HG03175 (cell line): ENCODE results near the gene P3H1.
"Not testable (repeated sequence)": the region's sequence is repeated elsewhere in the genome, so short reads cannot be mapped to it uniquely, and the experiment has no call there.

ENCODE experiments used
- ATAC-seq: cut with Tn5 transposase; IDR thresholded peaks from one replicate; pipeline ENCODE4 v1.9.1; 2021; ENCODE audit warnings: mild to moderate bottlenecking, moderate library complexity; ENCODE audit not compliant: unreplicated experiment

P3H1 gene

DNA sequence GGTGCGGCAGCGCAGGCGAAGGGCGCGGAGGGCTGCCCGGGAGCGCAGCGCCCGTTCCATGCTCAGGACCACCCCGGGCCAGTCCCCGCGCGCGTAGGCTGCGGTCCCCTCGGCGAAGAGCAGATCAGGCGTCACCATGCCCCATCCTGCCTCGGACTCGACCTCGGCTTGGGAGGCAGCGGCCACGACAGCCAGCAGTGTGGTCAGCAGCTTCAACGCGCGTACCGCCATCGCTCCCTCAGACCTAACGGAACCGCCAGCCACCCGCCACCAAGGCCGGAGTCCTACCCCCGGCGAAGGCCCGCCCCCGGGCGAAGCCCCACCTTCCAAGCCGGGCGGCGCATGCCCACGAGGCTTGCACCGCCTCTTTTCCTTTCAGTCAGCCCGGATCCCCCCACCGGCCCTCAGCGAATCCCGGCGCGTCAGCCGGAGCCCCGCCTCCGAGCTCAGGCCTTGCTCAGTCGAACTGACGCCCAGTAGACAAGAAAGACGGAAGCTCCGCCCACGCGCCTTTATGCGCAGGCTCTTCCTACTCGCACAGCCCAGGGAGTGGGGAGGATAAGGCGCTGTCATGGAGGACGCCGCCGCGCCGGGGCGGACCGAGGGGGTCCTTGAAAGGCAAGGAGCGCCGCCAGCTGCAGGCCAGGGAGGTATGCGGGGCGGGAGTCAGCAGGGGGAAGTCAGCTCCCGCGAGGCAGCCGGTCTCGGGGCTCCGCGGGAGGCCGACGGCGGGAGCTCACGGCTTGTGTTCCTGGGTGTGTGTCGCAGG is at the start of gene P3H1, which contains the start of gene C1orf50:
Gene P3H1, minus strand, starts transcription at position 288 of the 769 bp plus-strand sequence. Its CDS starts 57 bp downstream, at position 231.
Gene C1orf50, plus strand, starts transcription at position 509 of the 769 bp plus-strand sequence. Its CDS starts 63 bp downstream, at position 572.
- ATAC-seq: peak; percentile 86

GRCh38 chr1:42815941-42816584 is 49.2 kb upstream of the P3H1 start:
- ATAC-seq: no peak

GRCh38 chr1:42814815-42815214 is 48.0 kb upstream of the P3H1 start:
- not testable (repeated sequence) for ATAC-seq

DNA sequence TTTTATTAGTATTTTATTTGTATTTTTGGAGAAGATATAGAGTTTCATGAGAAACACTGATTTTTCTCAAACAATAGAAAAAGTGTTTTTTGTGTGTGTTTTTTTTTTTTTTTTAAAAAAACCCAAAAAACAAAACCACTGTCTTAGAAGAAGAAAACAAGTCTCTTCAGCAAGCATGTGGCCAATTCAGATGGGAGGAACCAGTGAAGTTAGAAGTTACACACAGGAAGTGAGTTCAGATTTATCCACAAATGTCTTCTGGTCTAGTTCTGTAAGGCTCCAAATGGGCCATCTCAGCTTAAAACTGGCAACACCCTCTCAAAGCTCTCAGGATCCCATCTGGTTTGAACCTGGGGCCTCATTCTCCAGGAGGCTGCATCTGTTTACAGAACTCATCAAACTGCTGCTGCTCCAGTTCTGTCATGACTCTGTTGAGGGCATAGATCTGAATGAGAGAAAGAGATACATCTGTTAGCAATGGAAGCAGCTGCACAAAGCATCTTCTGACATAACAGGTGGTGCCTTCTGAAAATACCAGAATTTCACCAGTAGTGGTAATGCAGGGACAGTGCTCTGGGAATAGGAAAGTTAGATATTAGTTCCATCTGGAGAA is 40.3 kb upstream of the P3H1 start:
- ATAC-seq: no peak

- no peak for ATAC-seq
Observed at GRCh38 chr1:42806593-42806992, 39.8 kb upstream of the P3H1 start.

DNA sequence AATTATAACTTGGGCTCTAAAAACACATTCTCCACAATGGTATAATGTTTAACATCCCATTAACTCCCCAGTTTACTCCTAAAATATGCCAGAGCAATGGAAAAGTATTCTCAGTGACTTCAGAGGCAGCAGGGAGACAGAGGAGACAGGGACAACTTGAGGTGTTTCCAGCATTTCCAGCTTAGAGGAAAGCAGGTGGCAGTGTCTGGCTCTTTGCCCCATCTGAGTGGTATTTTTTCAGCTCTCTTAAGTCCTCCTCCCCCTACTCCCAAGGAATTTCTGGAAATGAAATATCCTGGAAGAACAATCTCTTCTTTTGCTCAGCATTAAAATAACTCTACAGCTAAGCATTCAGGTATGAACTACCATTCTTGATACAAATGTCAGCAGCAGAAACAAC is 39.3 kb upstream of the P3H1 start:
- no peak for ATAC-seq

DNA sequence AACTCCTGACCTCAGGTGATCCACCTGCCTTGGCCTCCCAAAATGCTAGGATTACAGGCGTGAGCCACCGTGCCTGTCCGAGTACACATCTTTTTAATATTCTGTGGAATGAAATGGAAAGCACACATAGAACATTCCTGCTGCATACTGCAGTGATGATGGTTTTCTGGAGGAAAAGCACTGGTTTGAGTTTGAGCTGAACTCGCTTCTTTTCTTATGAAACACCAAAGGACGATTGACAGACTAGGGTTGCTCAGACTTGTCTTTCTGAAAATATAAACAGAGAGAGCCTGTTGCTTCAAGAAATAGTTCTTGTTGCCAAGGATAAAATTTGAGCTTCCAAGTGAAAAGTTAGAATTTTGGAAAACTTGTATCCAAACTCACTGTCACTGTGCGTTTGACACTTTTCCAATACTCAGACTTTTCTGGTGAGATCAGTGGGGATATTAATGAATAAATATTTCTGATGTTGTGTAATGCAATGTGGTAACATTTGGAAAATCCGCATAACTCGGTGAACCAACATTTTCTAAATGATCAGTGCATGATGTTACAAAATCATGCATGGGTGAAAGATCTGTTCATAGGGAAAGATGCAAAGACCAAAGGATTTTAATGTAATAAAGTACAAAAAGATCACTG is 35.1 kb upstream of the P3H1 start:
- no peak for ATAC-seq

GRCh38 chr1:42797979-42798378 is 31.2 kb upstream of the P3H1 start:
- ATAC-seq: no peak

- no peak for ATAC-seq
Observed at GRCh38 chr1:42797414-42797813, 30.6 kb upstream of the P3H1 start.

GRCh38 chr1:42793824-42794223 is 27.0 kb upstream of the P3H1 start:
- no peak for ATAC-seq

DNA sequence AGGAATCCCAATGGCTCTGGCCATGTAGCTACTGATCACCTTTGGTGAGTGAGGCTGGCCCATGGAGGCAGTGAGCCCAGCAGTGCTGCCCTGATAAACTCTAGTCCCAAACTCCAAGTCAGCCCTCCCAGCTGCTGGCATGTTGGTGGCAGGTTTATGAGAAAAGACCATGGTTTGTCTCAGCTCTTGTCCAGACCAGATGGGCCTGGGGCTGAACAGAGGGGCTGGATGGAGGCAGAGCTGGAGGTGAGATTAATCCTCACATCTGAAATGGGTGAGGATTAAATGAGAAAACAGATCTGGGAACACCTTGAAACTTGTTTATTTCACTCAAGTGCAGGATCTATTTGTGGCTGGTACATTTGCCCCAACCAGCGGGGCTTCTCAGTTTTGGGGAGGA is 21.2 kb upstream of the P3H1 start:
- no peak for ATAC-seq

DNA sequence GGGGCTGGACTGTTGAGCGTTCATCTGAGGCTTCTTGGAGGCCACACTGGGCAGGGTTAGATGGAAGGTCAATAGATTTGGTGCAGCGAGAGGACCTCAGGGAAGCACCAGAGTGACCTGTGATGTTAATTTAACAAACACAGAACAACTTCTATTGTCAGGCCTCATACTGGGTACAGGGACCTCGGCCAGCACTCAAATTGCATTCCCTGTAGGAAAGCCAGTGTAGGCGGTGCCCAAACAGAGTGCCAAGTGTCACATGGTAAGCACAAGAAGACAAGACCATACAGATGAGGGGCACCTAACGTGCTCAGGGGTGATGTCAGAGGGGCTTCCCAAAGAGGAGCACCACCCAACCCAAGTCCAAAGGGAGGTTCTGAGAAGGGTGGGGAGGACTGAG is 19.3 kb upstream of the P3H1 start:
- ATAC-seq: no peak

DNA sequence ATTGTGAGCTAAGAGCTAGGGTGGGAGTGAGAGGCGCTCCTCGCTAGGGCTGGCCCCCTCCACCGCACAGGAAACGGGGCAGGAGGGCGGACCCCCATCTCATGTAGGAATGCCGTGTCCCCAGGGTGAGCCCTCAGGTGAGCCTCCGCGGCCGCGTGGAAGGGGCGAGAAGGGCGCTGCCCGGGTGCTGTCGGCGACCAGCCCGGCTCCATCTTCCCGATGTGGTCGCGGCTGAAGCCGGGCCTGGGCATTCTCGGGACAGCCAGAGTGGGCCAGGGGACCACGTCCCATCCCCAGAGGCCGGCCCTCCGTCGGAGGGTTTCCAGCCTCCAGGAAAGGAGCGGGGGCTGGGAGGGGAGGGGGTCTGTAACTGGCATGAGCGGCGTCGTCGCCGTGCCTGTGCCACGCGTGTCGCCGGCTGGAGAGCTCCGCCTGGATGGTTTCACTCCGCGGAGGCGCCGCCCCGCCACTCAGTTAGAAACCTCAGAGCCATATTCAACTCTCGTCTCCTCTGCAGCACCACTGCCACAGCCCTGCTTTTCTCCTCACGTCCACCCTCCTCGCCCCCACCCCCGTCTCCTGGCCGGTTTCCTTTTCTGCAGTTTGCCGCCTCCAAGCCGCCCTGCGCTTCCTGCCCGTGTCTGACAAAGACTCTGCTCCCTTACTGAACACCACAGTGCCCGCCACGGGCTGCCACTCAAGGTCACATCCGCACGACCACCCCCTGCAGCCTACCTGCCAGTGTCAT is 18.3 kb upstream of the P3H1 start, which contains the start of gene TMEM269:
Gene TMEM269, plus strand, starts transcription at position 46 of the 748 bp plus-strand sequence. CDS start 4,903 bp downstream, outside the sequence.
- no peak for ATAC-seq

GRCh38 chr1:42784547-42784945 is 17.7 kb upstream of the P3H1 start:
- no peak for ATAC-seq

DNA sequence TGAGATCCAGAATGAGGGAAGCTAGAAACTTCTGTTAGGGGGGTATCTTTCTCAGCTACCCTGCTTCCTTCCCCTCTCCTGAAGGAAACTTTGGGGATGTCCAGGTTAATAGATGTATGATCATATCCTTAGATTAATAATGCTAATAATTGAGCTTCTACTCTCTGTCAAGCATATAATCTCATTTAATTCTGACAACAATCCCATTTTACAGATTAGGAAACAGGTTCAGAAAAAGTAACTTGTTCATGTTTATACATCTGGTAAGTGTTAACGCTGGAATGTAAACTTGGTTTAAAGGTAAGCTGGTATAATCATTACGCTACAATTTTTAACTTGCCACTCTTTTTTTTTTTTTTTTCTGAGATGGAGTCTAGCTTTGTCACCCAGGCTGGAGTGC is 16.3 kb upstream of the P3H1 start:
- no peak for ATAC-seq

DNA sequence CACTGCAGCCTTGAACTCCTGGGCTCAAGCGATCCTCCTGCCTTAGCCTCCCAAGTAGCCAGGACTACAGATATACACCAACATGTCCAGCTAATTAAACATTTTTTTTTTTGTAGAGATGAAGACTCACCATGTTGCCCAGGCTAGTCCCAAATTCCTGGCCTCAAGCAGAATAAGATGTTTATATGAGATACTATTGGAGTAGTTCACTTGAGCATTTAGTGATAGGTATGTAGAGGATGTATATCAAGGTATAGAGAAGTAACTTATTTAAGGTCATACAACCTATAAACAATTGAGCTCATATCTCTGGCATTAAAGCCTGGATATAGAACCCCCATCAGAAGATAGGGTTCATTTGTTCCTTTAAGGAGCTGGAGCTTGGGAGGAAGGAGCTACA is 13.3 kb upstream of the P3H1 start:
- ATAC-seq: no peak

DNA sequence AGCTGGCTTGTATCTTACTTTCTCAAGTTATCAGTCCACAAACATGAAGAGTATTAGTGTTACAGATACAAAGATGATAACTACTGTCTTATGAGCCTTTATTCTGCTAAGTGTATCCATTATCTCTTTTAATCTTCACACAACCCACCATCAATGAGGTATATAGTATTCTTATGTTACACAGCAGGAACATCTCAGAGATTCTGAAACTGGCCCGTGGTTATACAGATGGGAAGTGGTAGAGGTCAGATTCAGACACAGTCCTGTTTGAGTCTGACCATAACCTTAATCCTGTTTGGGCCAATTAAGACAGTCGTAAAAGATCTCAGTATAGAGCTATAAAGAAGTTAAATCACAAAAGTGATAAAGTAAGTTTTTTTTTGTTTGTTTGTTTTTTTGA is 12.9 kb upstream of the P3H1 start:
- no peak for ATAC-seq

- ATAC-seq: no peak
Observed at GRCh38 chr1:42777852-42778251, 11.0 kb upstream of the P3H1 start.

GRCh38 chr1:42776502-42776901 is 9.7 kb upstream of the P3H1 start:
- no peak for ATAC-seq

GRCh38 chr1:42774928-42775526 is 8.2 kb upstream of the P3H1 start:
- ATAC-seq: no peak
